GM19239 (cell line): ENCODE results near the gene PTPRZ1.

Experiments used
- DNase-seq: peaks from one replicate; pipeline ENCODE4 v3.0.0; 2011; ENCODE audit warnings: low spot score; ENCODE audit not compliant: insufficient read length
- FAIRE-seq: peaks from 2 replicates; lab custom pipeline; 2011; peaks lifted over from hg19 to GRCh38; lab: Jason Lieb, UNC

PTPRZ1 gene

GRCh38 chr7:121945480-121946236 is 72.7 kb downstream of the PTPRZ1 start:
- no peak for DNase-seq
- no peak for FAIRE-seq

GRCh38 chr7:121953164-121953563 is 80.2 kb downstream of the PTPRZ1 start:
- DNase-seq (no peak), FAIRE-seq (no peak)

- DNase-seq, result no peak
- no peak for FAIRE-seq
Observed at GRCh38 chr7:121953601-121954000, 80.6 kb downstream of the PTPRZ1 start.

GRCh38 chr7:121954803-121955202 is 81.8 kb downstream of the PTPRZ1 start:
- DNase-seq (no peak), FAIRE-seq (no peak)

- no peak for FAIRE-seq
- DNase-seq, result no peak
Observed at GRCh38 chr7:121957626-121958025, 84.7 kb downstream of the PTPRZ1 start.

GRCh38 chr7:121960678-121961077 is 87.7 kb downstream of the PTPRZ1 start:
- FAIRE-seq (no peak), DNase-seq (no peak)

GRCh38 chr7:121961089-121961867 is 88.3 kb downstream of the PTPRZ1 start:
- no peak for FAIRE-seq

GRCh38 chr7:121966276-121966934 is 93.4 kb downstream of the PTPRZ1 start:
- DNase-seq (no peak), FAIRE-seq (no peak)

More at GRCh38 chr7:121961089-121961867, 88.3 kb downstream of the PTPRZ1 start:
- no peak for DNase-seq

GRCh38 chr7:121966935-121967332 is 94.0 kb downstream of the PTPRZ1 start:
- FAIRE-seq (no peak), DNase-seq (no peak)

- FAIRE-seq, result no peak
- DNase-seq, result no peak
Observed at GRCh38 chr7:121985476-121986030, 112.6 kb downstream of the PTPRZ1 start.

- FAIRE-seq (no peak), DNase-seq (no peak)
Observed at GRCh38 chr7:121992068-121992467, 119.1 kb downstream of the PTPRZ1 start.

- DNase-seq, result peak; percentile 9
- peak; percentile 62 for FAIRE-seq
Observed at GRCh38 chr7:121994625-121995410, 121.9 kb downstream of the PTPRZ1 start.

GRCh38 chr7:122006687-122007086 is 133.7 kb downstream of the PTPRZ1 start:
- FAIRE-seq, result no peak
- DNase-seq, result no peak

- DNase-seq (no peak), FAIRE-seq (no peak)
Observed at GRCh38 chr7:122010116-122010515, 137.2 kb downstream of the PTPRZ1 start.

GRCh38 chr7:122013065-122013464 is 140.1 kb downstream of the PTPRZ1 start:
- DNase-seq (no peak), FAIRE-seq (no peak)

- DNase-seq (no peak), FAIRE-seq (no peak)
Observed at GRCh38 chr7:122013630-122014029, 140.7 kb downstream of the PTPRZ1 start.

GRCh38 chr7:122014697-122015096 is 141.7 kb downstream of the PTPRZ1 start:
- DNase-seq (no peak), FAIRE-seq (no peak)

- DNase-seq (no peak), FAIRE-seq (no peak)
Observed at GRCh38 chr7:122018032-122018431, 145.1 kb downstream of the PTPRZ1 start.

GRCh38 chr7:122027058-122027457 is 154.1 kb downstream of the PTPRZ1 start:
- DNase-seq (no peak), FAIRE-seq (no peak)

GRCh38 chr7:122033641-122034040 is 160.7 kb downstream of the PTPRZ1 start:
- FAIRE-seq, result no peak

More at GRCh38 chr7:122033641-122034040, 160.7 kb downstream of the PTPRZ1 start:
- DNase-seq, result no peak
